H9 (cell line): Measurements from ENCODE around the gene CDRT4. TPM values are rescaled to one million over a fixed set of nuclear protein-coding genes. Genes with fewer than 3 reads are reported as not detected.

Experiments used
- DNase-seq: peaks from one replicate; pipeline ENCODE4 v3.0.0-alpha.2; 2017
- H2AFZ ChIP-seq: one replicate; pipeline ENCODE4 v1.6.1; 2013; ENCODE audit warnings: mild to moderate bottlenecking, low read length, control low read depth, moderate library complexity
- H2AK5ac ChIP-seq: 2 replicates; pipeline ENCODE4 v1.6.1; 2013; ENCODE audit warnings: low read length, control low read depth, mixed read lengths; ENCODE audit not compliant: insufficient read length
- H2BK120ac ChIP-seq: one replicate; pipeline ENCODE4 v1.6.1; 2013; ENCODE audit warnings: low read depth, mild to moderate bottlenecking, low read length, control low read depth, inconsistent platforms; ENCODE audit not compliant: poor library complexity, severe bottlenecking
- H2BK12ac ChIP-seq: 2 replicates; pipeline ENCODE4 v1.6.1; 2013; ENCODE audit warnings: low read length, control low read depth, mixed read lengths, low read depth; ENCODE audit not compliant: insufficient read length
- H2BK15ac ChIP-seq: 2 replicates; pipeline ENCODE4 v1.6.1; 2013; ENCODE audit warnings: low read depth, low read length, control low read depth
- H2BK20ac ChIP-seq: one replicate; pipeline ENCODE4 v1.6.1; 2013; ENCODE audit warnings: low read depth, mild to moderate bottlenecking, low read length, control low read depth, inconsistent platforms; ENCODE audit not compliant: poor library complexity, severe bottlenecking
- H2BK5ac ChIP-seq: 2 replicates; pipeline ENCODE4 v1.6.1; 2013; ENCODE audit warnings: low read length, control low read depth, mixed read lengths; ENCODE audit not compliant: insufficient read length
- H3K14ac ChIP-seq: 2 replicates; pipeline ENCODE4 v1.6.1; 2013; ENCODE audit warnings: low read length, control low read depth; ENCODE audit not compliant: insufficient read depth
- H3K18ac ChIP-seq: 2 replicates; pipeline ENCODE4 v1.6.1; 2013; ENCODE audit warnings: low read depth, mild to moderate bottlenecking, mixed read lengths, low read length, control low read depth; ENCODE audit not compliant: insufficient read length
- H3K23ac ChIP-seq: 2 replicates; pipeline ENCODE4 v1.6.1; 2013; ENCODE audit warnings: low read length, control low read depth, mixed read lengths, low read depth; ENCODE audit not compliant: insufficient read length
- H3K23me2 ChIP-seq: 2 replicates; pipeline ENCODE4 v1.6.1; 2013; ENCODE audit warnings: low read depth, mild to moderate bottlenecking, mixed read lengths, low read length, control low read depth; ENCODE audit not compliant: insufficient read length, poor library complexity, severe bottlenecking
- H3K27ac ChIP-seq: 2 replicates; pipeline ENCODE4 v1.5.1; 2013; ENCODE audit warnings: low read length, control low read depth, mixed read lengths, low read depth; ENCODE audit not compliant: insufficient read length
- H3K27me3 ChIP-seq: 2 replicates; pipeline ENCODE4 v1.6.1; 2013; ENCODE audit warnings: low read length, control low read depth, inconsistent platforms; ENCODE audit not compliant: insufficient read depth
- H3K4ac ChIP-seq: 2 replicates; pipeline ENCODE4 v1.6.1; 2013; ENCODE audit warnings: low read depth, mild to moderate bottlenecking, control low read depth, inconsistent platforms, low read length, moderate library complexity
- H3K4me1 ChIP-seq: 2 replicates; pipeline ENCODE4 v1.6.1; 2013; ENCODE audit warnings: low read length, control low read depth, inconsistent platforms; ENCODE audit not compliant: insufficient read depth
- H3K4me2 ChIP-seq: 2 replicates; pipeline ENCODE4 v1.6.1; 2013; ENCODE audit warnings: low read length, control low read depth, mixed read lengths; ENCODE audit not compliant: insufficient read length, insufficient read depth
- H3K56ac ChIP-seq: 2 replicates; pipeline ENCODE4 v1.6.1; 2013; ENCODE audit warnings: low read depth, mild to moderate bottlenecking, mixed read lengths, low read length, control low read depth; ENCODE audit not compliant: insufficient read length
- H3K79me1 ChIP-seq: 2 replicates; pipeline ENCODE4 v1.6.1; 2013; ENCODE audit warnings: low read depth, mild to moderate bottlenecking, moderate library complexity, low read length, control low read depth, inconsistent platforms; ENCODE audit not compliant: insufficient read depth, poor library complexity, severe bottlenecking
- H3K79me2 ChIP-seq: 2 replicates; pipeline ENCODE4 v1.6.1; 2013; ENCODE audit warnings: low read length, control low read depth, inconsistent platforms; ENCODE audit not compliant: insufficient read depth
- H3K9ac ChIP-seq: 2 replicates; pipeline ENCODE4 v1.6.1; 2013; ENCODE audit warnings: low read length, control low read depth, mixed read lengths; ENCODE audit not compliant: insufficient read length; ENCODE audit errors: extremely low read depth
- H3K9me3 ChIP-seq: one replicate; pipeline ENCODE4 v1.6.1; 2013; ENCODE audit warnings: low read depth, low read length, inconsistent platforms; ENCODE audit not compliant: control insufficient read depth
- H3T11ph ChIP-seq: one replicate; pipeline ENCODE4 v1.6.1; 2013; ENCODE audit warnings: mild to moderate bottlenecking, low read length, control low read depth, inconsistent platforms
- H4K20me1 ChIP-seq: one replicate; pipeline ENCODE4 v1.6.1; 2013; ENCODE audit not compliant: control insufficient read depth, insufficient read length, insufficient read depth
- H4K5ac ChIP-seq: 2 replicates; pipeline ENCODE4 v1.6.1; 2013; ENCODE audit warnings: low read depth, mild to moderate bottlenecking, mixed read lengths, low read length, control low read depth; ENCODE audit not compliant: insufficient read length
- H4K8ac ChIP-seq: replicated peaks from 2 replicates; pipeline ENCODE4 v1.6.1; 2013; ENCODE audit warnings: low read length, control low read depth, mixed read lengths, low read depth; ENCODE audit not compliant: insufficient read length
- H4K91ac ChIP-seq: 2 replicates; pipeline ENCODE4 v1.6.1; 2013; ENCODE audit warnings: low read depth, mild to moderate bottlenecking, moderate library complexity, mixed read lengths, low read length, control low read depth; ENCODE audit not compliant: insufficient read length
- H3K27ac Mint-ChIP-seq, 3 experiments: 2 replicates in 2 of 3; 3 replicates in 1 of 3; pipeline ENCODE4 v1.8.0; 2020 to 2021; ENCODE audit warnings: mixed read lengths in 3 of 3, mild to moderate bottlenecking in 1 of 3, moderate library complexity in 1 of 3
- H3K27me3 Mint-ChIP-seq: 2 replicates; pipeline ENCODE4 v1.8.0; 2021; ENCODE audit warnings: low read depth, mild to moderate bottlenecking, moderate library complexity, mixed read lengths
- H3K36me3 Mint-ChIP-seq, 3 experiments: 2 replicates in 2 of 3; 3 replicates in 1 of 3; pipeline ENCODE4 v1.8.0; 2020 to 2021; ENCODE audit warnings: low read depth in 3 of 3, mixed read lengths in 3 of 3; ENCODE audit not compliant: insufficient read depth in 1 of 3
- H3K4me1 Mint-ChIP-seq, 2 experiments: 2 replicates each; pipeline ENCODE4 v1.8.0; 2020; ENCODE audit warnings: mixed read lengths in 2 of 2
- H3K4me3 Mint-ChIP-seq, 2 experiments: 2 replicates in 1 of 2; 3 replicates in 1 of 2; pipeline ENCODE4 v1.8.0; 2020 to 2021; ENCODE audit warnings: mild to moderate bottlenecking in 2 of 2, mixed read lengths in 2 of 2, moderate library complexity in 1 of 2
- H3K9me3 Mint-ChIP-seq, 2 experiments: 2 replicates in 1 of 2; 3 replicates in 1 of 2; pipeline ENCODE4 v1.8.0; 2020; ENCODE audit warnings: mild to moderate bottlenecking in 2 of 2, mixed read lengths in 2 of 2, moderate library complexity in 1 of 2
- WGBS: extraction: QIAGEN DNeasy Blood & Tissue Kit; methylation state at CpG from one replicate; pipeline ENCODE4 v1.1.7; 2013; ENCODE audit warnings: missing lambda C conversion rate, low lambda C conversion rate, mixed read lengths; ENCODE audit not compliant: insufficient read length; ENCODE audit errors: extremely low coverage; 5-methylcytosine and 5-hydroxymethylcytosine counted together
- total RNA-seq: library from RNA; stranded (reverse); gene quantifications from 2 replicates; pipeline ENCODE4 v1.2.1, GENCODE V29; 2021
- TF ChIP-seq, protein P1 (sequence below): fragments of 200-600 bp; sonication (generic); conservative IDR thresholded peaks from 3 replicates; pipeline ENCODE4 v1.8.0; 2021; ENCODE audit warnings: antibody characterized with exemption, mild to moderate bottlenecking

Gene CDRT4
- total RNA-seq, 1 experiment from 2014 or later, result 3.8 TPM

- Histone ChIP-seq H2BK12ac (no peak overlapping the region), H3K56ac (no peak overlapping the region), H2BK5ac (no peak overlapping the region), H3T11ph (no peak overlapping the region), H3K9ac (no peak overlapping the region), H4K91ac (no peak overlapping the region), H3K4ac (no peak overlapping the region), H3K79me1 (no peaks in the 10 kb centered on the region), H3K4me2 (no peak overlapping the region), H3K23ac (no peak overlapping the region), H2BK20ac (no peak overlapping the region), H3K9me3 (no peaks in the 10 kb centered on the region), H3K27ac (no peak overlapping the region), H3K79me2 (no peaks in the 10 kb centered on the region), H3K4me1 (no peaks in the 10 kb centered on the region), H4K20me1 (no peaks in the 10 kb centered on the region), H2BK120ac (no peak overlapping the region), H3K18ac (no peak overlapping the region), H3K14ac (no peak overlapping the region), H3K27me3 (no peaks in the 10 kb centered on the region), H2AFZ (no peak overlapping the region), H4K8ac (no peak overlapping the region), H2BK15ac (no peak overlapping the region), H4K5ac (no peak overlapping the region), H3K23me2 (no peaks in the 10 kb centered on the region), H2AK5ac (no peak overlapping the region)
- Mint-ChIP-seq H3K27ac (no peak overlapping the region), H3K36me3 (peaks cover 13 to 39% (median 36%) of the 10 kb centered on the region in 3 experiments; a peak in 6 of 7 replicates), H3K9me3 (no peaks in the 10 kb centered on the region; a peak in 1 of 5 replicates), H3K4me3 (no peak overlapping the region), H3K27me3 (no peaks in the 10 kb centered on the region; the same call in 1 of the 2 replicates), H3K4me1 (peaks cover 2 to 7% of the 10 kb centered on the region in 2 experiments; a peak in 2 of 4 replicates)
- TF ChIP-seq, protein P1, sequence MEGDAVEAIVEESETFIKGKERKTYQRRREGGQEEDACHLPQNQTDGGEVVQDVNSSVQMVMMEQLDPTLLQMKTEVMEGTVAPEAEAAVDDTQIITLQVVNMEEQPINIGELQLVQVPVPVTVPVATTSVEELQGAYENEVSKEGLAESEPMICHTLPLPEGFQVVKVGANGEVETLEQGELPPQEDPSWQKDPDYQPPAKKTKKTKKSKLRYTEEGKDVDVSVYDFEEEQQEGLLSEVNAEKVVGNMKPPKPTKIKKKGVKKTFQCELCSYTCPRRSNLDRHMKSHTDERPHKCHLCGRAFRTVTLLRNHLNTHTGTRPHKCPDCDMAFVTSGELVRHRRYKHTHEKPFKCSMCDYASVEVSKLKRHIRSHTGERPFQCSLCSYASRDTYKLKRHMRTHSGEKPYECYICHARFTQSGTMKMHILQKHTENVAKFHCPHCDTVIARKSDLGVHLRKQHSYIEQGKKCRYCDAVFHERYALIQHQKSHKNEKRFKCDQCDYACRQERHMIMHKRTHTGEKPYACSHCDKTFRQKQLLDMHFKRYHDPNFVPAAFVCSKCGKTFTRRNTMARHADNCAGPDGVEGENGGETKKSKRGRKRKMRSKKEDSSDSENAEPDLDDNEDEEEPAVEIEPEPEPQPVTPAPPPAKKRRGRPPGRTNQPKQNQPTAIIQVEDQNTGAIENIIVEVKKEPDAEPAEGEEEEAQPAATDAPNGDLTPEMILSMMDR, result no peak
- WGBS, result no CpG with 5 or more reads among the region's 6 CpGs
- no peak for DNase-seq
These were observed 28.8 kb downstream of the CDRT4 start for GRCh38 chr17:15438491-15439105.
